Mesendoderm (in vitro differentiated cells): Measurements from ENCODE around the gene PLEK2. TPM values are rescaled to one million over a fixed set of nuclear protein-coding genes. Genes with fewer than 3 reads are reported as not detected.

Source experiments
- DNase-seq: peaks from one replicate; pipeline ENCODE4 v3.0.0; 2013
- H2AK5ac ChIP-seq: 2 replicates; pipeline ENCODE4 v1.6.1; 2013; ENCODE audit warnings: low read length, inconsistent platforms
- H2BK120ac ChIP-seq: 2 replicates; pipeline ENCODE4 v1.6.1; 2013; ENCODE audit warnings: low read depth, mild to moderate bottlenecking, low read length, moderate library complexity, mixed read lengths
- H2BK15ac ChIP-seq: replicated peaks from 2 replicates; pipeline ENCODE4 v1.6.1; 2013; ENCODE audit warnings: low read depth, mild to moderate bottlenecking, moderate library complexity
- H2BK5ac ChIP-seq: 2 replicates; pipeline ENCODE4 v1.6.1; 2013; ENCODE audit warnings: low read length, inconsistent platforms
- H3K18ac ChIP-seq: 2 replicates; pipeline ENCODE4 v1.6.1; 2013; ENCODE audit warnings: mild to moderate bottlenecking, low read length, mixed read lengths
- H3K23ac ChIP-seq: one replicate; pipeline ENCODE4 v1.6.1; 2013; ENCODE audit warnings: low read length
- H3K27ac ChIP-seq: 2 replicates; pipeline ENCODE4 v1.5.1; 2013; ENCODE audit warnings: low read depth, mild to moderate bottlenecking, inconsistent platforms, low read length, moderate library complexity
- H3K27me3 ChIP-seq: 2 replicates; pipeline ENCODE4 v1.6.1; 2013; ENCODE audit warnings: low read length, control low read depth, mild to moderate bottlenecking, inconsistent platforms; ENCODE audit not compliant: insufficient read depth, poor library complexity
- H3K36me3 ChIP-seq: 2 replicates; pipeline ENCODE4 v1.6.1; 2013; ENCODE audit warnings: low read length, inconsistent platforms; ENCODE audit not compliant: control insufficient read depth, insufficient read depth
- H3K4ac ChIP-seq: one replicate; pipeline ENCODE4 v1.6.1; 2013; ENCODE audit warnings: low read depth, mild to moderate bottlenecking, low read length, moderate library complexity
- H3K4me1 ChIP-seq: 2 replicates; pipeline ENCODE4 v1.6.1; 2013; ENCODE audit warnings: low read depth, low read length, inconsistent platforms; ENCODE audit not compliant: control insufficient read depth
- H3K4me2 ChIP-seq: 2 replicates; pipeline ENCODE4 v1.6.1; 2013; ENCODE audit warnings: low read length
- H3K4me3 ChIP-seq: 2 replicates; pipeline ENCODE4 v1.5.1; 2013; ENCODE audit warnings: mild to moderate bottlenecking, low read length
- H3K56ac ChIP-seq: one replicate; pipeline ENCODE4 v1.6.1; 2013; ENCODE audit warnings: low read length
- H3K79me1 ChIP-seq: 2 replicates; pipeline ENCODE4 v1.6.1; 2013; ENCODE audit warnings: low read length, inconsistent platforms
- H3K79me2 ChIP-seq: 2 replicates; pipeline ENCODE4 v1.6.1; 2013; ENCODE audit warnings: mild to moderate bottlenecking, low read length; ENCODE audit not compliant: control insufficient read depth, insufficient read depth
- H3K9ac ChIP-seq: 2 replicates; pipeline ENCODE4 v1.6.1; 2013; ENCODE audit warnings: low read length, inconsistent platforms
- H4K5ac ChIP-seq: one replicate; pipeline ENCODE4 v1.6.1; 2013; ENCODE audit warnings: low read length
- H4K8ac ChIP-seq: one replicate; pipeline ENCODE4 v1.6.1; 2013; ENCODE audit warnings: low read depth, mild to moderate bottlenecking, control low read depth, low read length, moderate library complexity
- WGBS: extraction: QIAGEN DNeasy Blood & Tissue Kit; methylation state at CpG from one replicate; pipeline ENCODE4 v1.1.7; 2013; ENCODE audit warnings: low lambda C conversion rate, missing lambda C conversion rate; ENCODE audit not compliant: insufficient coverage; ENCODE audit errors: extremely low coverage; 5-methylcytosine and 5-hydroxymethylcytosine counted together
- polyA plus RNA-seq, 2 experiments: library from polyadenylated mRNA; stranded (reverse); fragments of 200-250 nt; gene quantifications; one replicate each; pipeline ENCODE4 v1.2.3, GENCODE V29; 2013

The PLEK2 gene, protein sequence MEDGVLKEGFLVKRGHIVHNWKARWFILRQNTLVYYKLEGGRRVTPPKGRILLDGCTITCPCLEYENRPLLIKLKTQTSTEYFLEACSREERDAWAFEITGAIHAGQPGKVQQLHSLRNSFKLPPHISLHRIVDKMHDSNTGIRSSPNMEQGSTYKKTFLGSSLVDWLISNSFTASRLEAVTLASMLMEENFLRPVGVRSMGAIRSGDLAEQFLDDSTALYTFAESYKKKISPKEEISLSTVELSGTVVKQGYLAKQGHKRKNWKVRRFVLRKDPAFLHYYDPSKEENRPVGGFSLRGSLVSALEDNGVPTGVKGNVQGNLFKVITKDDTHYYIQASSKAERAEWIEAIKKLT
- 1.9 TPM for polyA plus RNA-seq (2013, experiment 1 of 2)
- 2.3 TPM for polyA plus RNA-seq (2013, experiment 2 of 2)

DNA sequence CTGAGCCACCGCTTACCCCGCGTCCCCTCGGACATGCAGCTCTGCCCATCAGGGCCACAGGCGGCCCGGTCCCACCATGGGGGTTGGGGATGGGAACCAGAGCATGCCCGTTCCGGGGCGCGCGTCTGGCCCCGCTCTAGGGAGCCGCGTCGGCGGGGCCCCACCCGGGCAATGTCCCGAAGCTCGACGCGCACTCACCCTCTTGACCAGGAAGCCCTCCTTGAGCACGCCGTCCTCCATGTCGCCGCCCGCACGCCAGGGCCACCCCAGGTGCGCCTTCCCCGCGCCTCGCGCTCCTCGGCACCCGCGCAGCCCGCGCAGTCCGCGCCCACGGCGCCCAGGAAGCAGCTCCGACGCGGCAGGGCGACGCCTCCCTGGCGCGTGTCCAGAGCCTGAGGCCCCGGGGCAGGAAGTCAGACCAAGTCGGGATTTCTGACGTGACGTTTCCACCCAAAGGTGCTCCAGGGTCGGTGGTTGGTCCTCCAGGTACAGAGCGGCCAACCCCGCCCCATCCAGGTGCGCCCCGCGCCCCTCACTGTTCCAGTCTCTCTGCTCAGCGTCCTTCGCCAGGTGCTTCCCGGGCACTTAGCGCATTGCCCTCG is at the start of gene PLEK2:
PLEK2 (minus strand) TSS at position 346 of the 602 bp plus-strand sequence; CDS start at position 240, 106 bp downstream.
- no peak within 1 kb of the TSS for H2BK15ac ChIP-seq
- H3K56ac ChIP-seq = peak within 1 kb of the TSS; percentile 80
- peak within 1 kb of the TSS; percentile 13 for H3K4me3 ChIP-seq
- no peak within 1 kb of the TSS for H3K18ac ChIP-seq
- no peak within 1 kb of the TSS for H3K23ac ChIP-seq
- H2AK5ac ChIP-seq = no peak within 1 kb of the TSS
- no peak within 1 kb of the TSS for H2BK5ac ChIP-seq
- no peaks in the 10 kb centered on the region for H3K36me3 ChIP-seq
- no peaks in the 10 kb centered on the region for H3K79me2 ChIP-seq
- no peak within 1 kb of the TSS for H4K8ac ChIP-seq
- no peak within 1 kb of the TSS for H4K5ac ChIP-seq
- H2BK120ac ChIP-seq = no peak within 1 kb of the TSS
- no peak within 1 kb of the TSS for H3K4ac ChIP-seq
- H3K9ac ChIP-seq = peak within 1 kb of the TSS; percentile 54
- DNase-seq = no peak
- H3K27me3 ChIP-seq = no peaks in the 10 kb centered on the region
- peak within 1 kb of the TSS; percentile 21 for H3K4me2 ChIP-seq
- H3K27ac ChIP-seq = no peak within 1 kb of the TSS
- no peaks in the 10 kb centered on the region for H3K79me1 ChIP-seq
- no peaks in the 10 kb centered on the region for H3K4me1 ChIP-seq
- WGBS = no CpG with 5 or more reads among the region's 63 CpGs

DNA sequence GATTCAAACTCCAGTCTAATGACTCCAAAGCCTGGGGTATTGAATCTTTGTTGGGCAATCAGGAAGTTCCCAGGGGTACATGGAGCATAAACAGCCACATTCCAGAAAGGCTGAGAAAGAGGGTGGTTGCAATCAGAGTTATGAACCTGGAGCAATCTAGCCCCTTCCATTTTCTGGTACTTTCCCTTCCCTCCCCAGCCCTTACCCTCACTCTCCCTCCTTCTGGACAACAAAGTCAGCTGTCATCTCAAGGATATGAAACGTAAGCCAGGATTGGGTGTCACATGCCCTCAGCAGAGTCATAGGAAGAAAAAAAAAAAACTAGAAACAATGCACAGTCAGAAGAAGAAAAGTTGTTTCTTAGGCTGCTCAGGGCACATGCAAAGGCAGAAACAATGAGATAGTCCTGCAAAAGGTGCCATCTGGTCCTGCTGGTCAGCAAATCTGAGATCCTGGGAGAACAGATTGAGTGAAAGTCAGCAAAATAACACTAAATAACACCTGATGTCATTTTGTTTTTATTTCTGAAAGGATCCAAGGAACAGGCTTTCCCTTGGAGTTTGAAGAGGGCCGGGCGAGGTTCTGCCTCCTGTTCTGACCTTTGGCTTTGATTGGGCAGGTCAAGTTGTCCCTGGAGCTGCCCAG is 49.5 kb upstream of the PLEK2 start:
- Histone ChIP-seq H3K27me3 (no peaks in the 10 kb centered on the region), H3K79me2 (no peaks in the 10 kb centered on the region), H3K4me3 (no peak overlapping the region), H4K8ac (no peak overlapping the region), H3K4me2 (no peak overlapping the region), H2BK5ac (no peak overlapping the region), H3K4ac (no peak overlapping the region), H4K5ac (no peak overlapping the region), H2AK5ac (no peak overlapping the region), H2BK120ac (no peak overlapping the region), H3K36me3 (no peaks in the 10 kb centered on the region), H3K56ac (peak overlapping the region; percentile 56), H3K23ac (no peak overlapping the region), H3K79me1 (no peaks in the 10 kb centered on the region), H3K4me1 (peaks cover 5% of the 10 kb centered on the region), H3K27ac (no peak overlapping the region), H3K9ac (no peak overlapping the region), H3K18ac (no peak overlapping the region), H2BK15ac (no peak overlapping the region)
- DNase-seq = no peak
- no CpG with 5 or more reads among the region's 3 CpGs for WGBS

DNA sequence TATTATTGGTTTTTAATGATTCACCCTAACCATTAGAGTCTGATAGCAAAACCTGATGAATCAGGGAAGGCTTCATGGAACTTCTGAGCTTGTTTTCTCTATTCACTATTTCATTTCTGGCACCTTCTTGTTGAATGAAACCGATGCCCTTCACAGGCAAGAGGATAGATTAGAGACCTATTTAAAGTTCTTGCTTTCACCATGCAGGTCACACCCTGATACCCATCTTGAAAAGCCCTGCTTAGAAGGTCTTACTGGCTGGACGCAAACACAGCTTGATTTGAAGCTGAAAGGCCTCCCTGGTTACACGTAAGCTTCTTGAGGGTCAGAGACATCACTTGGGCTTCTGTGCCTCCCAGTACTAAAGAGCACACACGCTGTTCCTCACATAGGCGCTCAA is 47.4 kb upstream of the PLEK2 start:
- Histone ChIP-seq H3K27ac (no peak overlapping the region), H3K56ac (no peak overlapping the region), H2BK15ac (no peak overlapping the region), H3K27me3 (no peaks in the 10 kb centered on the region), H3K79me1 (no peaks in the 10 kb centered on the region), H2BK120ac (no peak overlapping the region), H3K18ac (no peak overlapping the region), H2AK5ac (no peak overlapping the region), H3K4me1 (peaks cover 5% of the 10 kb centered on the region), H2BK5ac (no peak overlapping the region), H3K4me3 (no peak overlapping the region), H3K9ac (no peak overlapping the region), H3K36me3 (no peaks in the 10 kb centered on the region), H3K4me2 (no peak overlapping the region), H4K5ac (no peak overlapping the region), H4K8ac (no peak overlapping the region), H3K23ac (no peak overlapping the region), H3K79me2 (no peaks in the 10 kb centered on the region), H3K4ac (no peak overlapping the region)
- DNase-seq = no peak
- WGBS = no CpG with 5 or more reads among the region's 5 CpGs

DNA sequence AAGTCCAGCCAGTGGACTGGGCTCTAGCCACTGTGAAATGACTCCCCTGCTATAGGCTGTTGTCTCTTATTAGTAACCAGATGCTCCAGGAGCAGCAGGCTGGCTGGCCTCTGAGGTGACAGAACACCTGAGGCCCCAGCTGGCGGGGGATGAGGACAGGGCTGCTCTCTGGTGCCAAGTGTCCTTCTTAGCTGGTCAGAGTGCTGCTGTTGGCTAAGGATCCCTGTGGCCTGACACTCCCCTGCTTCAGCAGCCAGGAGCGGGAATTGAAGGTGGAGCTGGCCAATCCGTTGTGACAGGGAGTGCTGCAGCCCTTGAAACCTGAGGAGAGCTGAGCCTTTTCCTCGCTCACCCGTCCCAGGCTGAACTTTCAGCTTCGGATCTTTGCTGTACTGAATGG is 45.8 kb upstream of the PLEK2 start:
- H3K79me1 ChIP-seq = no peaks in the 10 kb centered on the region
- H3K4me3 ChIP-seq = no peak overlapping the region
- no peak overlapping the region for H3K23ac ChIP-seq
- H3K56ac ChIP-seq = no peak overlapping the region
- no peaks in the 10 kb centered on the region for H3K79me2 ChIP-seq
- no peak overlapping the region for H3K4me2 ChIP-seq
- no peak overlapping the region for H3K27ac ChIP-seq
- H2AK5ac ChIP-seq = no peak overlapping the region
- H3K36me3 ChIP-seq = no peaks in the 10 kb centered on the region
- no peak overlapping the region for H4K8ac ChIP-seq
- no peak overlapping the region for H2BK120ac ChIP-seq
- H3K9ac ChIP-seq = no peak overlapping the region
- no peak overlapping the region for H3K4ac ChIP-seq
- no peak overlapping the region for H4K5ac ChIP-seq
- no peaks in the 10 kb centered on the region for H3K27me3 ChIP-seq
- no peak overlapping the region for H3K18ac ChIP-seq
- WGBS = no CpG with 5 or more reads among the region's 6 CpGs
- DNase-seq = peak; percentile 67
- H2BK5ac ChIP-seq = no peak overlapping the region
- peaks cover 5% of the 10 kb centered on the region for H3K4me1 ChIP-seq
- no peak overlapping the region for H2BK15ac ChIP-seq

DNA sequence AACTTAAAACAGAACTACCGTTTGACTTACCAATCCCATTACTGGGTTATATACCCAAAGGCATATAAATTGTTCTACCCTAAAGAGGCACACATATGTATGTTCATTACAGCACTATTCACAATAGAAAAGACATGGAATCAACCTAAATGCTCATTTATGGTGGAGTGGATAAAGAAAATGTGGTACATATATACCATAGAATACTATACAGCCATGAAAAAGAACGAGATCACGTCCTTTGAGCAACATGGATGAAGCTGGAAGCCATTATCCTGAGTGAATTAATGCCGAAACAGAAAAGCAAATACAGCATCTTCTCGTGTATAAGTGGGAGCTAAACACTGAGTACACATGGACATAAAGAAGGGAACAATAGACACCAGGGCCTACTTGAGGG is 44.8 kb upstream of the PLEK2 start:
- H2BK5ac ChIP-seq = no peak overlapping the region
- no peak overlapping the region for H3K23ac ChIP-seq
- H3K4ac ChIP-seq = no peak overlapping the region
- H3K18ac ChIP-seq = no peak overlapping the region
- H3K27me3 ChIP-seq = no peaks in the 10 kb centered on the region
- H3K4me3 ChIP-seq = no peak overlapping the region
- H2AK5ac ChIP-seq = no peak overlapping the region
- H4K8ac ChIP-seq = no peak overlapping the region
- no peaks in the 10 kb centered on the region for H3K79me2 ChIP-seq
- no peak overlapping the region for H2BK15ac ChIP-seq
- no peak overlapping the region for H4K5ac ChIP-seq
- H3K4me2 ChIP-seq = no peak overlapping the region
- no peak overlapping the region for H3K27ac ChIP-seq
- H2BK120ac ChIP-seq = no peak overlapping the region
- H3K9ac ChIP-seq = no peak overlapping the region
- H3K36me3 ChIP-seq = no peaks in the 10 kb centered on the region
- no peak overlapping the region for H3K56ac ChIP-seq
- no CpG with 5 or more reads among the region's 5 CpGs for WGBS
- H3K79me1 ChIP-seq = no peaks in the 10 kb centered on the region
- no peak for DNase-seq
- peaks cover 5% of the 10 kb centered on the region for H3K4me1 ChIP-seq
